ENCODE measurements around the gene TMEM154.
"Not testable (repeated sequence)": the region's sequence is repeated elsewhere in the genome, so short reads cannot be mapped to it uniquely, and the experiment has no call there.

TMEM154 gene

DNA sequence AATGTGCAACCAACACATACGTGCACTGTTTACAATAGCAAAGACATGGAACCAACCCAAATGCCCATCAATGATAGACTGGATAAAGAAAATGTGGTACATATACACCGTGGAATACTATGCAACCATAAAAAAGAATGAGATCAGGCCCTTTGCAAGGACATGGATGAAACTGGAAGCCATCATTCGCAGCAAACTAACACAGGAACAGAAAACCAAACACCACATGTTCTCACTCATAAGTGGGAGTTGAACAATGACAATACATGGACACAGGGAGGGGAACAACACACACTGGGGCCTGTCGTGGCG is 15.8 kb downstream of the TMEM154 start:
- H3K4me1 ChIP-seq (ENCODE audit: insufficient read depth, low read length); H3K27me3 ChIP-seq (ENCODE audit: insufficient read depth, low read length): not testable (repeated sequence)

DNA sequence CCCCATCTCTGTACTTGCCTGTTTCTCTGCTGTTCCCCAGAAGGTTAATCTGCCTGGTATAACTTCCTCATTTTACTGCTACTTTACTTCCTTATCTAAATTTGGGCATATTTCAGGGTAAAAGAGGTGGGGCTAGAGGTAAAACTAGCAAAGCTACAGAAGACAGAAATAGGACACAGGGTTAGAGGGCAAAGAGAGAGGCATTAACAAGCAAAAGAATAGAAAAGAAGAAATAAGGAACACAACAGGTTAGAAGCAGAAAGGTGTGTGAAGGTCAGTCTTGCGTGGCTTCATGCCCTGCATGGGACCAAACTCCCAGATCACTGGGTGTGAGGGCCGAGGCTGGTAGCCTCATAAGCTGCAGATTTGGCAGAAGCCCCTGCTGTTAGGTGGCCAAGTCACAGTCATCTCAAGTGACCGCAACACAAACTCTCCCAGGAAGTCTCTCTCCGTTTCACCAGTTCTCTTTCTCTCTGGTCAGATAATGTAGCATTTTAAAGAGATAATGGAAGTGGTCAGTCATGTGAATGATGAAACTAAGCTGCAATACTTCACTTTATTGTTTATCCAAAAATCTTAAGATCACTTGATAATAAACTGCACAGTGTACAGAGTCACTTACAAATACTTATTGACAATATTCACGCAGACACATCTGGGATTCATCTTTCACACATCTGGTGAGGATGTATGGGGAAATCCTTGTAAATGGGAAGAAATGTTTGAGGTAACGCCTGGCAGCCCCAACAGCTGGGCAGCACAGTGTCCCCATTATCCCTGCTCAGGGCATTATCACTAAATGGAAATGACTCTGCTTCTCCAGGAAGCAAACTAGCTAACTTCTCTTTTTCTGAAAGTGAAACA is 16.4 kb downstream of the TMEM154 start:
- Histone ChIP-seq H3K9ac (ENCODE audit: low read depth, low read length) (no peak overlapping the region), H3K27ac (ENCODE audit: low read depth, low read length) (no peak overlapping the region), H3K9me3 (ENCODE audit: insufficient read depth, low read depth, low read length) (no peaks in the 10 kb centered on the region), H3K4me3 (ENCODE audit: low read length) (no peak overlapping the region), H3K4me1 (ENCODE audit: insufficient read depth, low read length) (0 out of 2 replicates have a peak, but pooled peaks cover 3% of the 10 kb centered on the region), H3K27me3 (ENCODE audit: insufficient read depth, low read length) (no peaks in the 10 kb centered on the region), H3K36me3 (ENCODE audit: insufficient read depth, low read length) (no peaks in the 10 kb centered on the region)
- WGBS: 96% methylated on average over 6 of the region's 6 CpGs

More for the DNA sequence above, 15.8 kb downstream of the TMEM154 start:
- 93% methylated on average over 4 of the region's 5 CpGs for WGBS
- H3K9me3 ChIP-seq (ENCODE audit: insufficient read depth, low read depth, low read length); H3K9ac ChIP-seq (ENCODE audit: low read depth, low read length); H3K4me3 ChIP-seq (ENCODE audit: low read length); H3K27ac ChIP-seq (ENCODE audit: low read depth, low read length); H3K36me3 ChIP-seq (ENCODE audit: insufficient read depth, low read length): not testable (repeated sequence)

DNA sequence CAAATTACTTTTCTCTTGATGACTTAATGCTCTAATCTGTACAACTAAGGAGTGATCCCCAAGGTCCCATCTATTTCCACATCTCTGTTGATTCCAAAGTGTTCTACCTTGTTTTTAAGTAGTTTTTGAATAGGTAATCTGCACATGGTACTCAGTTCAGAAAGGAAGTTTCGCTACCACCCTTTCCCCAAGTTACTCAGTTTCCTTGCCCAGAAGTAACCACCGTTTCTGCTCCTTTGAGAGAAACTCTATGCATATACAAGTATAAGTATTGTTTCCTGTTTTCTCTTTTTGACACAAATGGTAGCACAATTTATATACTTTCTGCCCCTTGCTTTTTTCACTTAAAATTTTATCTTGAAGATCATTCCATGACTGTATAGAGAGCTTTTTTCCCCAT is 18.1 kb downstream of the TMEM154 start:
- no peaks in the 10 kb centered on the region for H3K4me1 ChIP-seq (ENCODE audit: insufficient read depth, low read length)

DNA sequence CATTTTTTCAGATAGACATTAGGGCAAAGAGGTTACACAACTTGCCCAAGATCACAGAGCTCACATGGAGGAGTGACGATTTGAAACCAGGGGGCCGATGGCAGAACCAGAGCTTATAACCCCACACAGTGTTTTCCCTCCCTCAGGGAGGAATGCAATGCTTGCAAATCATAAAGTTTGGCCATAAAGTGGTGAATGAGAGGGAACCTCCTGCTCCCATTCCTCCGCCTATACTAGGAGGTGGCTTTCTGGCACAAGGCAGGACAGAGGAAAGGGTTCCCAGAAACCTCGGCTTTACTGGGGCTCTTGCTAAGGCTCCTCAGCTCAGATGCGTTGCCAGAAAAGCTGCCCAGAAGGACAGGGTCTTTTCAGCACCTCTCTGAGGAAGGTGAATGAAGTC is 19.3 kb downstream of the TMEM154 start:
- Histone ChIP-seq H3K9me3 (ENCODE audit: insufficient read depth, low read depth, low read length) (peaks cover 17% of the 10 kb centered on the region), H3K9ac (ENCODE audit: low read depth, low read length) (no peak overlapping the region), H3K27me3 (ENCODE audit: insufficient read depth, low read length) (no peaks in the 10 kb centered on the region), H3K4me3 (ENCODE audit: low read length) (no peak overlapping the region), H3K27ac (ENCODE audit: low read depth, low read length) (no peak overlapping the region), H3K36me3 (ENCODE audit: insufficient read depth, low read length) (no peaks in the 10 kb centered on the region), H3K4me1 (ENCODE audit: insufficient read depth, low read length) (no peaks in the 10 kb centered on the region)
- 79% methylated on average over 5 of the region's 5 CpGs for WGBS

More for the DNA sequence above, 18.1 kb downstream of the TMEM154 start:
- no peaks in the 10 kb centered on the region for H3K27me3 ChIP-seq (ENCODE audit: insufficient read depth, low read length)
- peaks cover 17% of the 10 kb centered on the region for H3K9me3 ChIP-seq (ENCODE audit: insufficient read depth, low read depth, low read length)
- no peak overlapping the region for H3K27ac ChIP-seq (ENCODE audit: low read depth, low read length)
- no peak overlapping the region for H3K4me3 ChIP-seq (ENCODE audit: low read length)
- H3K9ac ChIP-seq (ENCODE audit: low read depth, low read length): no peak overlapping the region
- no peaks in the 10 kb centered on the region for H3K36me3 ChIP-seq (ENCODE audit: insufficient read depth, low read length)
- no CpG with 5 or more reads among the region's 2 CpGs for WGBS

DNA sequence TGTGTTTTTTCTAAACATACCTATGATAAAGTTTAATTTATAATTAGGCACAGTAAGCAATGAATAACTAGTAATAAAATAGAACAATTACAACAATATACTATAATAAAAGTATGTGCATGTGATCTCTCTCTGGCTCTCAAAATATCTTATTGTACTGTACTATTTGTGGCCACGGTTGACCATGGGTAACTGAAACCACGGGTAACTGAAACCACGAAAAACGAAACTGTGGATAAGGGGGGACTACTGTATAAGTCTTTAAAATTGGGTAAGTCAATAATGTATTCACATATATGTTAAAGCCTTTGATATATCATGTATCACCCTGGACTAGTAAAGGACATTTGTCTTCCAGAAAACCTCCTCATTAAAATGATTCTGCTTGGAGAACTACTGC is 20.0 kb downstream of the TMEM154 start:
- WGBS: 96% methylated on average over 4 of the region's 4 CpGs
- no peaks in the 10 kb centered on the region for H3K4me1 ChIP-seq (ENCODE audit: insufficient read depth, low read length)
- H3K9ac ChIP-seq (ENCODE audit: low read depth, low read length): no peak overlapping the region
- H3K36me3 ChIP-seq (ENCODE audit: insufficient read depth, low read length): no peaks in the 10 kb centered on the region
- H3K27me3 ChIP-seq (ENCODE audit: insufficient read depth, low read length): no peaks in the 10 kb centered on the region
- no peak overlapping the region for H3K4me3 ChIP-seq (ENCODE audit: low read length)
- H3K9me3 ChIP-seq (ENCODE audit: insufficient read depth, low read depth, low read length): peaks cover 17% of the 10 kb centered on the region
- no peak overlapping the region for H3K27ac ChIP-seq (ENCODE audit: low read depth, low read length)

DNA sequence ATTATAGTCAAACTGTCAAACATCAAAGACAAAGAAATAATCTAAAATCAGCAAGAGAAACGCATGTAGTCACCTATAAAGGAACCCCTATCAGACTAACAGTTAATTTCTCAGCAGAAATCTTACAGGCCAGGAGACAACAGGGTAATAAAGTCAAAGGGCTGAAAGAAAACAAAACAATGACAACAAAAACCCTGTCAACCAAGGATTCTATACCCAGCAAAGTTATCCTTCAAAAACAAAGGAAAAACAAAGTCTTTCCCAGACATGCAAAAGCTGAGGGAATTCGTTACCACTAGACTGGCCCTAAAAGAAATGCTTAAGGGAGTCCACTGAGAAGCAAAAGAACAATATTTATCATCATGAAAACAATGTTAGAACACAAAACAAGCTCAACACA is 22.1 kb downstream of the TMEM154 start:
- no peak overlapping the region for H3K9ac ChIP-seq (ENCODE audit: low read depth, low read length)
- WGBS: 91% methylated on average over 2 of the region's 2 CpGs

DNA sequence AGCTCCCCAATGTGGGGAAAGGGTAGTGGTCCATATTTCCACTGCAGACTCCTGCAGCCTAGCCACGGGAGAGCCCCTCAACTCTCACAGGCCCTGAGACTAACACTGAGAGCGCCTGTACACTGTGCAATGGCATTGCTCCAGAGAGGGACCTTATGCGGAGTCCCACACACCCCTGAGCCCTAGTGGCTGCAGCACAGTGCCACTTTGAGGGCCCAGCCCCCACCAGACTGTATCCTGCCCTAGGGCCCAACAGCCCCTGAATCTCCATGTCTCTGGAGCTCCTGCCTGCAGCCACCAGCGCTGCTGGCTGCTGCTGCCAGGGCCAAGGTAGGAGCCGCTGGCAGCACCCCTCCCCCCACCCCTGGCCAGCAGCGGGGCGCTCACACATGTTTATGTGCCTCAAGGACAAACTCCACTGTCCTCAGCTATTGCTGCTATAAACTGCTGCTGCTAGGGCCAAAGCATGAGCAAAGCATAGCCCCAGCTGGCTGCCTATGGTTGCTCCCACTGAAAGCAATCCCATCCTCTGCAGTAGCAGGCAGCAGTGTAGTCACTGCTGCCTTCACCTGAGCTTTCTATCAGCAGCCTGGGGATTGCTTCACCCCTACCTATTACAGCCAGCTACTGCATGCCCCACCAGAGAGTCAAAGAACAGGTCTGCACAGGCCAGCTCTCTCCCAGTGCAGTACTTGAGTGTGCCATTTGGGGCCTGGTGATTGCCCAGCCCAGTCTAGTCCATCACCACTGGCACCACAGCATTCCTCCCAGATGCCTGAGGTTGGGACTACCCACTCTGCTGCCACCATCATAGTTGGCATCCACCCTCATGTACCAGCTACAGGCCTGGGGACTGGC is 24.3 kb downstream of the TMEM154 start:
- 85% methylated on average over 7 of the region's 7 CpGs for WGBS
- H3K4me3 ChIP-seq (ENCODE audit: low read length): no peak overlapping the region

More for the DNA sequence above, 22.1 kb downstream of the TMEM154 start:
- Histone ChIP-seq H3K4me1 (ENCODE audit: insufficient read depth, low read length) (no peaks in the 10 kb centered on the region), H3K27ac (ENCODE audit: low read depth, low read length) (no peak overlapping the region), H3K4me3 (ENCODE audit: low read length) (no peak overlapping the region), H3K27me3 (ENCODE audit: insufficient read depth, low read length) (no peaks in the 10 kb centered on the region), H3K9me3 (ENCODE audit: insufficient read depth, low read depth, low read length) (peaks cover 17% of the 10 kb centered on the region), H3K36me3 (ENCODE audit: insufficient read depth, low read length) (no peaks in the 10 kb centered on the region)

DNA sequence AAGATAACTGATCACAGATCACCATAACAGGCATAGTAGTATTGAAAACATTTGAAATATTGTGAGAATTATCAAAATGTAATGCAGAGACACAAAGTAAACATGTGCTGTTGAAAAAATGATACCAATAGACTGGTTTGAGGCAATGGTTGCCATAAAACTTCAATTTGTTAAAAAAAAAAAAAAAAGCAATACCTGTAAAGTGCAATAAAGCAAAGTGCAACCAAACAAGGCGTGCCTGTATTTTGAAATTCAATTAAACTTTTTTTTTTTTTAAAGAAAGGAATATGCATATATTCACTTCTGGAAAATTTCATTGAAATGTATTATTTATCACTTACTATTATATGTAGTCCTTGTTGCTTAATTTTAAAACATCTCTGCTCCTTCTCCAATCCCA is 27.7 kb downstream of the TMEM154 start:
- H3K36me3 ChIP-seq (ENCODE audit: insufficient read depth, low read length): no peaks in the 10 kb centered on the region
- H3K4me3 ChIP-seq (ENCODE audit: low read length): no peak overlapping the region
- no peak overlapping the region for H3K27ac ChIP-seq (ENCODE audit: low read depth, low read length)
- peaks cover 4% of the 10 kb centered on the region; the same call in 1 of the 2 replicates for H3K9me3 ChIP-seq (ENCODE audit: insufficient read depth, low read depth, low read length)
- no peaks in the 10 kb centered on the region for H3K4me1 ChIP-seq (ENCODE audit: insufficient read depth, low read length)
- no peak overlapping the region for H3K9ac ChIP-seq (ENCODE audit: low read depth, low read length)
- WGBS: no CpG with 5 or more reads among the region's 1 CpG
- no peaks in the 10 kb centered on the region for H3K27me3 ChIP-seq (ENCODE audit: insufficient read depth, low read length)

More for the DNA sequence above, 24.3 kb downstream of the TMEM154 start:
- Histone ChIP-seq H3K27ac (ENCODE audit: low read depth, low read length) (no peak overlapping the region), H3K27me3 (ENCODE audit: insufficient read depth, low read length) (no peaks in the 10 kb centered on the region), H3K4me1 (ENCODE audit: insufficient read depth, low read length) (no peaks in the 10 kb centered on the region), H3K9me3 (ENCODE audit: insufficient read depth, low read depth, low read length) (peaks cover 17% of the 10 kb centered on the region), H3K9ac (ENCODE audit: low read depth, low read length) (no peak overlapping the region), H3K36me3 (ENCODE audit: insufficient read depth, low read length) (no peaks in the 10 kb centered on the region)

DNA sequence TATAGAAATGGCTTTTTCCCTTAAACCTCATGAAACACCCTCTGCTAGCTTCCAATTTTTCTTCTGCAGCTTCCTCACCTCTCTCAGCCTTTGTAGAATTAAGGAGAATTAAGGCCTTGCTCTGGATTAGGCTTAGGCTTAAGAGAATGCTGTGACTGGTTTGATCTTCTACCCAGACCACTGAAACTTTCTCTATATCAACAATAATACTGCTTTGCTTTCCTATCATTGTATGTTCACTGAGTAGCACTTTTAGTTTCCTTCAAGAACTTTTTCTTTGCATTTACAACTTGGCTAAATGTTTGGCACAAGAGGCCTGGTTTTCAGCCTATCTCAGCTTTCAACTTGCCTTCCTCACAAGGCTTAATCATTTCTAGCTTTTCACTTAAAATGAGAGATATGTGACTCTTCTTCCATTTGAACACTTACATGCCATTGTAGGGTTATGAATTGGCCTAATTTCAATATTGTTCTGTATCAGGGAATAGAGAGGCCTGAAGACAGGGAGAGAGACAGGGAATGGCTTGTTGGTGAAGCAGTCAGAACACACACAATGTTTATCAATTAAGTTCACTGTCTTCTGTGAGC is 28.2 kb downstream of the TMEM154 start:
- H3K36me3 ChIP-seq (ENCODE audit: insufficient read depth, low read length): no peaks in the 10 kb centered on the region

DNA sequence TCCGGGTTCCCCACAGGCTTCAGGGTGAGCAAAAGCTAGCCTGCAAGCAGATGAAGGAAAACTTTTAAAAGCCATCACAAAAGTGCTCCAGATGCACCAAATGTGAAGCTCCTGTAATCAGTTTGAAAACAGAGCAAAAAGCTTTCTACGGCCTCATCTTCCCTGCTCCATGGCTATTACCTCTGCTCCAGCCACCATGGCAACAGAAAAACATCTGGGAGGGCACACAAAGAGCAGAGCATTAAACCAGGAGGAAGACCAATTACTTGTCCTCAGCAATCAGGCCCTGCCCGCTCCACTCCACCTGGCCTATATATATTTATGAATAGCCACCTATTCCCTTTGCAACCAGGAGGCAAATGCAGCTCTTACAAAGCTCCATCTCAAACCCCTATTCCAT is 33.6 kb downstream of the TMEM154 start:
- Histone ChIP-seq H3K4me3 (ENCODE audit: low read length) (no peak overlapping the region), H3K36me3 (ENCODE audit: insufficient read depth, low read length) (no peaks in the 10 kb centered on the region), H3K4me1 (ENCODE audit: insufficient read depth, low read length) (peaks cover 26% of the 10 kb centered on the region), H3K9ac (ENCODE audit: low read depth, low read length) (no peak overlapping the region), H3K27ac (ENCODE audit: low read depth, low read length) (no peak overlapping the region), H3K27me3 (ENCODE audit: insufficient read depth, low read length) (no peaks in the 10 kb centered on the region), H3K9me3 (ENCODE audit: insufficient read depth, low read depth, low read length) (no peaks in the 10 kb centered on the region)
- WGBS: 92% methylated on average over 3 of the region's 3 CpGs

More for the DNA sequence above, 28.2 kb downstream of the TMEM154 start:
- Histone ChIP-seq H3K4me1 (ENCODE audit: insufficient read depth, low read length) (0 out of 2 replicates have a peak, but pooled peaks cover 1% of the 10 kb centered on the region), H3K9me3 (ENCODE audit: insufficient read depth, low read depth, low read length) (no peaks in the 10 kb centered on the region), H3K9ac (ENCODE audit: low read depth, low read length) (no peak overlapping the region), H3K27me3 (ENCODE audit: insufficient read depth, low read length) (no peaks in the 10 kb centered on the region), H3K27ac (ENCODE audit: low read depth, low read length) (no peak overlapping the region), H3K4me3 (ENCODE audit: low read length) (no peak overlapping the region)

DNA sequence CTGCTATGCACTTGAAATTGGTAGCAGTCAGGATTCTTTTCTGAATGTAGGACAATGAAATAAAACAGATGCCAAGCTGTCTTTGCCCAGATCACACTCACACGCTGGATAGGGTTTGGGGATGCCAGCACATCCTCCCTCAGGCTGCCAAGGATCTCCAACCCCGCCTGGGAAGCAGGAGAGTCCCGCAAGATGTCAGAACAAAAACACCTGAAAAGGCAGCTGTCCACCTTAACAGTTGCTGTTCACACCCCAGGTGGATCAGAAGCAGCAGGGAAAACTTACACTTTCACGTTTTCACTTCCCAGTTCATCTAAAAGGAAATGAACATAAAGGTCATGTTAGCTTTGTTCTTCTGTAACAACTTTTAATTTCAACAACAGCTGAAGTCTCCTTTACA is 35.7 kb downstream of the TMEM154 start:
- H3K27me3 ChIP-seq (ENCODE audit: insufficient read depth, low read length): no peaks in the 10 kb centered on the region
- H3K9ac ChIP-seq (ENCODE audit: low read depth, low read length): no peak overlapping the region
- 69% methylated on average over 4 of the region's 4 CpGs for WGBS
- H3K4me3 ChIP-seq (ENCODE audit: low read length): no peak overlapping the region
- H3K36me3 ChIP-seq (ENCODE audit: insufficient read depth, low read length): no peaks in the 10 kb centered on the region
- H3K27ac ChIP-seq (ENCODE audit: low read depth, low read length): no peak overlapping the region
- H3K4me1 ChIP-seq (ENCODE audit: insufficient read depth, low read length): peaks cover 33% of the 10 kb centered on the region
- no peaks in the 10 kb centered on the region for H3K9me3 ChIP-seq (ENCODE audit: insufficient read depth, low read depth, low read length)
